DOHH2 (cell line): Measurements from ENCODE around the gene CETP.

Source experiments
- H3F3A ChIP-seq: fragments of 200-600 bp; sonication (generic), shearing (Covaris generic); 2 replicates; pipeline ENCODE4 v1.6.0; 2016; ENCODE audit warnings: antibody characterized with exemption, mild to moderate bottlenecking; ENCODE audit not compliant: control insufficient read depth, insufficient read depth
- H3K27ac ChIP-seq: fragments of 200-600 bp; sonication (generic); 2 replicates; pipeline ENCODE4 v1.5.1; 2014; ENCODE audit warnings: low read depth, mild to moderate bottlenecking, low read length, moderate library complexity
- H3K27me3 ChIP-seq: fragments of 200-600 bp; sonication (generic); 2 replicates; pipeline ENCODE4 v1.6.1; 2014; ENCODE audit warnings: mild to moderate bottlenecking, low read length, mixed read lengths; ENCODE audit not compliant: control insufficient read depth
- H3K36me3 ChIP-seq: fragments of 200-600 bp; sonication (generic); 2 replicates; pipeline ENCODE4 v1.6.1; 2014; ENCODE audit warnings: mild to moderate bottlenecking, low read length, moderate library complexity, mixed read lengths; ENCODE audit not compliant: control insufficient read depth
- H3K4me1 ChIP-seq: fragments of 200-600 bp; sonication (generic); 2 replicates; pipeline ENCODE4 v1.6.1; 2014; ENCODE audit warnings: mild to moderate bottlenecking, low read length, mixed read lengths; ENCODE audit not compliant: control insufficient read depth
- H3K4me2 ChIP-seq: fragments of 200-600 bp; sonication (generic); 2 replicates; pipeline ENCODE4 v1.6.0; 2014; ENCODE audit warnings: mild to moderate bottlenecking, low read length, moderate library complexity
- H3K4me3 ChIP-seq: fragments of 200-600 bp; sonication (generic); 2 replicates; pipeline ENCODE4 v1.5.1; 2014; ENCODE audit warnings: mild to moderate bottlenecking, low read length, mixed read lengths
- H3K79me2 ChIP-seq: fragments of 200-600 bp; sonication (generic); 2 replicates; pipeline ENCODE4 v1.6.1; 2014; ENCODE audit warnings: mild to moderate bottlenecking, low read length, mixed read lengths; ENCODE audit not compliant: control insufficient read depth
- H3K9me2 ChIP-seq: fragments of 200-600 bp; sonication (generic); replicated peaks from 2 replicates; pipeline ENCODE4 v1.6.1; 2014; ENCODE audit warnings: mild to moderate bottlenecking, low read length, mixed read lengths; ENCODE audit not compliant: control insufficient read depth
- H3K9me3 ChIP-seq: fragments of 200-600 bp; sonication (generic); 2 replicates; pipeline ENCODE4 v1.6.1; 2014; ENCODE audit warnings: antibody characterized with exemption, low read length, mixed read lengths; ENCODE audit not compliant: control insufficient read depth, insufficient read depth
- H4K20me1 ChIP-seq: fragments of 200-600 bp; sonication (generic); 2 replicates; pipeline ENCODE4 v1.6.0; 2014; ENCODE audit warnings: low read depth, mild to moderate bottlenecking, antibody characterized with exemption, low read length, moderate library complexity; ENCODE audit not compliant: control insufficient read depth, insufficient read depth
- EZH2phosphoT487 ChIP-seq: fragments of 200-600 bp; sonication (generic); IDR thresholded peaks from 2 replicates; pipeline ENCODE4 v1.6.1; 2017; ENCODE audit warnings: borderline replicate concordance, mild to moderate bottlenecking, antibody characterized with exemption, low read length, moderate library complexity, mixed read lengths
- TF ChIP-seq, protein P1 (sequence below): fragments of 200-600 bp; sonication (generic); IDR thresholded peaks from one replicate; pipeline ENCODE4 v1.5.1; 2014; ENCODE audit warnings: antibody characterized with exemption, mild to moderate bottlenecking, low read depth, low read length; ENCODE audit not compliant: poor library complexity, severe bottlenecking

CETP gene

DNA sequence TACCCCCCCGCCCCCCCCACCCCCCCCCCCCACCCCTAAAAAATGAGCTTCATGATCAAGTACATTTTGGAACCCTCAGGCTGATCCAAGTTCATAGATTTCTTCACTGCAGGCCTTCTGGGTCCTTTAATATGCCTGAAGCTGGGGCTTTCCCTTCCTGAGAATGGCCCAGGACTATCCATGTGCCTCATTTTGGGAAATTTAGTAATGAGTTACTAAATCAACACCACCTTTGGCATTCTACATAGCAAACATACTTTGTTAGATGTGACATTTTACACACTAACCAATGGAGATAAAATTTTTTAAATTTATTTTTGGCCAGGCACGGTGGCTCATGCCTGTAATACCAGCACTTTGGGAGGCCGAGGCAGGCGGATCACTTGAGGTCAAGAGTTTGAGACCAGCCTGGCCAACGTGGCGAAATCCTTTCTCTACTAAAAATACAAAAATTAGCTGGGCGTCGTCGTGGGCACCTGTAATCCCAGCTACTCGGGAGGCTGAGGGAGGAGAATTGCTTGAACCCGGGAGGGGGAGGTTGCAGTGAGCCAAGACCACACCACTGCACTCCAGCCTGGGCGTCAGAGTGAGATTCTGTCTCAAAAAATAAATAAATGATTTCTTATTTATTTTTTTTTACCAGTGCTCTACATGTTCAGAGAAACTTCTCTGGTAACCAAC is 15.8 kb upstream of the CETP start:
- H3K27ac ChIP-seq = no peak overlapping the region
- H3K36me3 ChIP-seq = peaks cover 44% of the 10 kb centered on the region
- H3K9me2 ChIP-seq = no peaks in the 10 kb centered on the region
- no peaks in the 10 kb centered on the region for H3K9me3 ChIP-seq
- H3K4me2 ChIP-seq = no peak overlapping the region
- H3K4me3 ChIP-seq = no peak overlapping the region
- peaks cover 30% of the 10 kb centered on the region for H3K4me1 ChIP-seq
- H4K20me1 ChIP-seq = no peaks in the 10 kb centered on the region
- no peaks in the 10 kb centered on the region for H3K27me3 ChIP-seq
- TF ChIP-seq, protein P1, sequence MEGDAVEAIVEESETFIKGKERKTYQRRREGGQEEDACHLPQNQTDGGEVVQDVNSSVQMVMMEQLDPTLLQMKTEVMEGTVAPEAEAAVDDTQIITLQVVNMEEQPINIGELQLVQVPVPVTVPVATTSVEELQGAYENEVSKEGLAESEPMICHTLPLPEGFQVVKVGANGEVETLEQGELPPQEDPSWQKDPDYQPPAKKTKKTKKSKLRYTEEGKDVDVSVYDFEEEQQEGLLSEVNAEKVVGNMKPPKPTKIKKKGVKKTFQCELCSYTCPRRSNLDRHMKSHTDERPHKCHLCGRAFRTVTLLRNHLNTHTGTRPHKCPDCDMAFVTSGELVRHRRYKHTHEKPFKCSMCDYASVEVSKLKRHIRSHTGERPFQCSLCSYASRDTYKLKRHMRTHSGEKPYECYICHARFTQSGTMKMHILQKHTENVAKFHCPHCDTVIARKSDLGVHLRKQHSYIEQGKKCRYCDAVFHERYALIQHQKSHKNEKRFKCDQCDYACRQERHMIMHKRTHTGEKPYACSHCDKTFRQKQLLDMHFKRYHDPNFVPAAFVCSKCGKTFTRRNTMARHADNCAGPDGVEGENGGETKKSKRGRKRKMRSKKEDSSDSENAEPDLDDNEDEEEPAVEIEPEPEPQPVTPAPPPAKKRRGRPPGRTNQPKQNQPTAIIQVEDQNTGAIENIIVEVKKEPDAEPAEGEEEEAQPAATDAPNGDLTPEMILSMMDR = no peak
- no peak for TF ChIP-seq EZH2phosphoT487
- peaks cover 32% of the 10 kb centered on the region for H3F3A ChIP-seq
- H3K79me2 ChIP-seq = peaks cover 3% of the 10 kb centered on the region

DNA sequence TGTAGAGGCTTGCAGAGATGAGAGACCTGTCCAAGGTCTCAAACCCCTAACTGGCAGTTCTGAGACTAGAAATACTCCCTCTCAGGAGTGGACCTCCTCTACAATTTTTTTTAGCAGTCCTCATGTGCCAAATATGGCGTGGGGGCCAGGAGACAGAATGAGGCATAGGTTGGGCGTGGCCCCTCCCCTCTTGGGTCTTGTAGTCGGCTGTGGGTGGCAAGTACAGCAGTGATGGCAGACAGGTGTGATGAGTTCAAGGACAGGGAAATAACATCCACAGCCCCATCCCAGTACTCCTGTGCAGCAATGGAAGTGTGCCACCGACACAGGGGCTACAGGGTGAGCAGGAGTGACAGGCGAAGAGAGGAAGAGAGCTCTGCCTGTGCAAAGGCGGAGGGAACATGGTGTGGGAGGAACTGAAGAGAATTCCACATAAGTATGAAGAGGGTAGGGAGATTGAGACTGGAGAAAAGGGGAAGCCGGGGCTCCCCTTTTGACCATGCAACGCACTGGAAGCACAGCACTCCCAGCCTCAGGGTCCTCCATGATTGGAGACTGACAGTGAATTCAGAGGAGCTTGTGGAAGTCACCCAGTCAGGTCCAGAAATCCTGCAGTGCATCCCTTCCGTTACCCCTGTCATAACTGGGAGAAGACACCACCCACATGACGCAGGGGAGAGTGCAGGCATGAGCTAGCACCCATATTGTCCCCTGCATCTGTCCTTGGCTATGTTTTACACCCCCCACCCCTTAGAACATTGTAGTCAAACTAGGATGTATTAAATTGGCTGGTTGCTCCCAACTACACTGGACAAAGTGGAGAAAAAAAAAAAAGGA is 14.8 kb upstream of the CETP start:
- no peaks in the 10 kb centered on the region for H3K27me3 ChIP-seq
- no peak overlapping the region for H3K4me3 ChIP-seq
- TF ChIP-seq, protein P1 = no peak
- TF ChIP-seq EZH2phosphoT487 = no peak
- H3K79me2 ChIP-seq = no peaks in the 10 kb centered on the region
- no peaks in the 10 kb centered on the region for H3K9me2 ChIP-seq
- peaks cover 23% of the 10 kb centered on the region for H3F3A ChIP-seq
- H3K9me3 ChIP-seq = no peaks in the 10 kb centered on the region
- no peaks in the 10 kb centered on the region for H4K20me1 ChIP-seq
- H3K36me3 ChIP-seq = peaks cover 35% of the 10 kb centered on the region
- no peak overlapping the region for H3K4me2 ChIP-seq
- no peak overlapping the region for H3K27ac ChIP-seq
- H3K4me1 ChIP-seq = peaks cover 30% of the 10 kb centered on the region

DNA sequence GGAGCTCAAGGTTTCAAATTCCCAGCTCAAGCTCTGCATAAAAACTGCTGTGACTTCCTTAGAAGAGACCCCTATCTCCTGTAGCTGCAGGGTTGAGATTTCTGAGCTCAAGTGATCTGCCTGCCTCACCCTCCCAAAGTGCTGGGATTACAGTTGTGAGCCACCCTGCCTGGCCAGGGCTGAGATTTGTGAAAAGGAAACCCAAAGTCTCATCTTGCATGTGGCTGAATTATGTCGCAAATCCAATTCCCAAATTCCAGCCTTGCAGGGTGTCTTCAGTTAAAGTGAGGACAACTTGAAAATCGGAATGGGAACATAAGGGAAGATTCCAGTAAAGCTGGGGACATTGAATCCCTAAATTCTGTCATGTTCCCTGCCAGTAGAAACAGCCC is 14.2 kb upstream of the CETP start:
- Histone ChIP-seq H3K36me3 (peaks cover 29% of the 10 kb centered on the region), H3K27ac (no peak overlapping the region), H3K4me2 (no peak overlapping the region), H3K4me3 (no peak overlapping the region), H3F3A (peaks cover 21% of the 10 kb centered on the region), H3K9me2 (no peaks in the 10 kb centered on the region), H3K27me3 (no peaks in the 10 kb centered on the region), H3K9me3 (no peaks in the 10 kb centered on the region), H3K79me2 (no peaks in the 10 kb centered on the region), H3K4me1 (peaks cover 26% of the 10 kb centered on the region), H4K20me1 (no peaks in the 10 kb centered on the region)
- TF ChIP-seq EZH2phosphoT487 = no peak
- TF ChIP-seq, protein P1 = no peak
